Muscle of leg (tissue), 11 donors: ENCODE measurements around the gene SLC34A2. TPM values are rescaled to one million over a fixed set of nuclear protein-coding genes. Genes with fewer than 3 reads are reported as not detected.
"Not testable (repeated sequence)": the region's sequence is repeated elsewhere in the genome, so short reads cannot be mapped to it uniquely, and the experiment has no call there.

Experiments used
- DNase-seq: peaks from one replicate; pipeline ENCODE4 v3.0.0; 2013
- H3K27ac ChIP-seq: one replicate; pipeline ENCODE4 v1.5.1; 2013; ENCODE audit warnings: mild to moderate bottlenecking, low read length, control low read depth
- H3K27me3 ChIP-seq: one replicate; pipeline ENCODE4 v1.6.1; 2013; ENCODE audit warnings: low read length; ENCODE audit not compliant: control insufficient read depth, insufficient read depth
- H3K36me3 ChIP-seq: one replicate; pipeline ENCODE4 v1.6.1; 2013; ENCODE audit warnings: low read length; ENCODE audit not compliant: control insufficient read depth, insufficient read depth
- H3K4me1 ChIP-seq: one replicate; pipeline ENCODE4 v1.6.1; 2013; ENCODE audit warnings: low read length; ENCODE audit not compliant: control insufficient read depth, insufficient read depth
- H3K4me3 ChIP-seq: one replicate; pipeline ENCODE4 v1.5.1; 2013; ENCODE audit warnings: low read length, control low read depth
- H3K9me3 ChIP-seq: replicated peaks from 2 replicates; pipeline ENCODE4 v1.6.1; 2013; ENCODE audit warnings: low read depth, low read length; ENCODE audit not compliant: control insufficient read depth
- WGBS: methylation state at CpG from one replicate; pipeline ENCODE4 v1.1.5; 2013; ENCODE audit warnings: missing lambda C conversion rate; ENCODE audit not compliant: insufficient coverage; 5-methylcytosine and 5-hydroxymethylcytosine counted together
- polyA plus RNA-seq, 8 donors: library from polyadenylated mRNA; unstranded; fragments of 120-200 nt; gene quantifications; one replicate each; pipeline versions ENCODE4 v1.2.1 to v1.2.3, GENCODE V29; 2013; ENCODE audit warnings: inconsistent platforms in 1 of 8, low replicate concordance in 1 of 8; ENCODE audit not compliant: insufficient read length in 8 of 8, insufficient read depth in 1 of 8
- total RNA-seq: library from RNA; stranded (reverse); fragments of 120-200 nt; gene quantifications from one replicate; pipeline ENCODE4 v1.2.4, GENCODE V29; 2013

The SLC34A2 gene
- total and polyA plus RNA-seq, 9 donors, result 0.04 to 9.9 (median 0.10) TPM; not detected in 3

DNA sequence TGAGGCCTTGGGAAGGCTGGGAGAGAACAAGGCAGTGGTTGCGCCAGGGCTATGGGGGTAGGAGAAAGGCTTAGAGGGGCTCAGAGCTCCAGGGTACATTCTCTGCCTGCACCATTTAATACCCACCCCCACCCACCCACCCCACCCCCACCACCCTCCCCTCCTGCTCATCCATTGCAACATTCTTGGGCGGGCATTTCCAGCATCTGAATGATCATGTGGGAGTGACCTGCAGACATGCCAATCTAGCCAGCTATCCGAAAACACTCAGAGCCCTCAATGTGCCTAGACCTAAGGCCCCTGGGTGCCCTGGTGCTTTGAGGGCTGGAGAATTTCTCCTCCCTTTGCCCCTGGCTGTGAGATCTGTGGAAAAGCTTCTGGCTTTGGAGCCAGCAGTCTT lies 3.1 kb downstream of the SLC34A2 start:
- Histone ChIP-seq H3K27me3 (peaks cover 36% of the 10 kb centered on the region), H3K36me3 (no peaks in the 10 kb centered on the region), H3K27ac (no peak overlapping the region), H3K4me1 (peaks cover 12% of the 10 kb centered on the region), H3K4me3 (no peak overlapping the region), H3K9me3 (no peaks in the 10 kb centered on the region)
- no peak for DNase-seq
- 83% methylated on average over 1 of the region's 3 CpGs for WGBS

GRCh38 chr4:25661441-25661840 lies 5.8 kb downstream of the SLC34A2 start:
- no CpG with 5 or more reads among the region's 4 CpGs for WGBS
- H3K36me3 ChIP-seq, DNase-seq, H3K4me3 ChIP-seq, H3K27ac ChIP-seq, H3K4me1 ChIP-seq, H3K9me3 ChIP-seq: not testable (repeated sequence)
- H3K27me3 ChIP-seq, result peaks cover 12% of the 10 kb centered on the region

- Histone ChIP-seq H3K36me3 (no peaks in the 10 kb centered on the region), H3K4me1 (peaks cover 7% of the 10 kb centered on the region), H3K27ac (no peak overlapping the region), H3K4me3 (no peak overlapping the region), H3K27me3 (peaks cover 5% of the 10 kb centered on the region), H3K9me3 (no peaks in the 10 kb centered on the region)
- 91% methylated on average over 10 of the region's 10 CpGs for WGBS
- no peak for DNase-seq
Measured at GRCh38 chr4:25662306-25662705, 6.7 kb downstream of the SLC34A2 start.

- peak; percentile 60 for DNase-seq
- H3K4me1 ChIP-seq, result peaks cover 7% of the 10 kb centered on the region
- WGBS, result 10% methylated on average over 4 of the region's 8 CpGs
- no peak overlapping the region for H3K27ac ChIP-seq
- H3K4me3 ChIP-seq, result no peak overlapping the region
- H3K27me3 ChIP-seq, result no peaks in the 10 kb centered on the region
- H3K36me3 ChIP-seq, result no peaks in the 10 kb centered on the region
- H3K9me3 ChIP-seq, result no peaks in the 10 kb centered on the region
Measured at GRCh38 chr4:25663781-25664180, 8.1 kb downstream of the SLC34A2 start.

- no peak overlapping the region for H3K27ac ChIP-seq
- no peaks in the 10 kb centered on the region for H3K27me3 ChIP-seq
- no peaks in the 10 kb centered on the region for H3K36me3 ChIP-seq
- 86% methylated on average over 4 of the region's 9 CpGs for WGBS
- H3K9me3 ChIP-seq, result no peaks in the 10 kb centered on the region
- H3K4me3 ChIP-seq, result no peak overlapping the region
- H3K4me1 ChIP-seq, result peaks cover 7% of the 10 kb centered on the region
- DNase-seq, result no peak
Measured at GRCh38 chr4:25666031-25666630, 10.5 kb downstream of the SLC34A2 start.

GRCh38 chr4:25667931-25668557 lies 12.4 kb downstream of the SLC34A2 start:
- Histone ChIP-seq H3K9me3 (no peaks in the 10 kb centered on the region), H3K4me1 (peaks cover 7% of the 10 kb centered on the region), H3K27ac (no peak overlapping the region), H3K36me3 (no peaks in the 10 kb centered on the region), H3K27me3 (no peaks in the 10 kb centered on the region), H3K4me3 (no peak overlapping the region)
- DNase-seq, result no peak
- WGBS, result 80% methylated on average over 6 of the region's 15 CpGs

DNA sequence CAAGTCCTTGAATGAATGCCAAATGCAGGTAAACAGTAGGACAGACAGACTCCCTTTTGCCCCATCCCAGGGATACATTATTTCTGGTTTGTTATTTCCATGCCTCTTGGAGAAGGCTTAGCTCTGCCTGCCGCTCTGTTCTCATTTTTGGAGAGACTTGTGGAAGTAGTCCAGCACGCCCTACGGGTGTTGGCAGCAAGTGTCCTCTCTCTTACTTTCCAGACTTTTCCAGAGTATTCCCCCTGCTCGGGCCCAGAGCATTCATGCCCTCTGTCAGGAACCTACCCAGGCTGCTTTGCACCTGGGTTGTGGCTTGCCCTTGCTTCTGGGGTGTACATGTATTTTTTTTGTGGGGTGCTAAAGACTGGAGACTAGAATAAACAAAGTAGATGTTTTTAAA lies 15.3 kb downstream of the SLC34A2 start:
- no peak overlapping the region for H3K4me3 ChIP-seq
- DNase-seq, result no peak
- no peaks in the 10 kb centered on the region for H3K27me3 ChIP-seq
- no peaks in the 10 kb centered on the region for H3K36me3 ChIP-seq
- H3K9me3 ChIP-seq, result no peaks in the 10 kb centered on the region
- no peaks in the 10 kb centered on the region for H3K4me1 ChIP-seq
- WGBS, result no CpG with 5 or more reads among the region's 4 CpGs
- no peak overlapping the region for H3K27ac ChIP-seq

DNA sequence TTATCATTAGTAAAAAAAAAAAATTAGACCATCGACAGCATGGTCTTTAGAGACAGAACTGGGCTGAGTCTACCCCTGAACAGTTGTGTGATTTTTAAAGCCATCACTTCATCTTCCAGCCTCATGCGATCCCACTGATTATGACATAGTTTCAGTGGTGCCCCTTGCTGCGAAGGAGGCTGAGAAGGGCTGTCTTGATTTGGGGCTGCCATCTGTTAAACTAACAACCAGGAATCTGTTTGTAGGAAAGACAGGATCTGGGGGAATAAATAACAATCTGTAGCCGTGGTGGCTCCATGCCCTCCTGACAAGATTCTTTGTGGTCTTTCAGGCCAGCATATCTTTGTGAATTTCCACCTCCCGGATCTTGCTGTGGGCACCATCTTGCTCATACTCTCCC lies 17.1 kb downstream of the SLC34A2 start:
- no peak overlapping the region for H3K4me3 ChIP-seq
- no peaks in the 10 kb centered on the region for H3K36me3 ChIP-seq
- H3K4me1 ChIP-seq, result no peaks in the 10 kb centered on the region
- no peaks in the 10 kb centered on the region for H3K27me3 ChIP-seq
- no peaks in the 10 kb centered on the region for H3K9me3 ChIP-seq
- no peak for DNase-seq
- 90% methylated on average over 3 of the region's 5 CpGs for WGBS
- no peak overlapping the region for H3K27ac ChIP-seq

- H3K36me3 ChIP-seq, result no peaks in the 10 kb centered on the region
- no peaks in the 10 kb centered on the region for H3K4me1 ChIP-seq
- H3K27ac ChIP-seq, result no peak overlapping the region
- 95% methylated on average over 7 of the region's 10 CpGs for WGBS
- H3K9me3 ChIP-seq, result no peaks in the 10 kb centered on the region
- H3K27me3 ChIP-seq, result no peaks in the 10 kb centered on the region
- no peak for DNase-seq
- no peak overlapping the region for H3K4me3 ChIP-seq
Measured at GRCh38 chr4:25674386-25674785, 18.7 kb downstream of the SLC34A2 start.

GRCh38 chr4:25676221-25676620 lies 20.6 kb downstream of the SLC34A2 start:
- H3K4me3 ChIP-seq, result no peak overlapping the region
- H3K4me1 ChIP-seq, result no peaks in the 10 kb centered on the region
- H3K27me3 ChIP-seq, result no peaks in the 10 kb centered on the region
- 95% methylated on average over 28 of the region's 30 CpGs for WGBS
- H3K9me3 ChIP-seq, result no peaks in the 10 kb centered on the region
- H3K27ac ChIP-seq, result no peak overlapping the region
- no peak for DNase-seq
- no peaks in the 10 kb centered on the region for H3K36me3 ChIP-seq
